ENCODE data around the gene SLC24A4.

GRCh38 chr14:92321701-92322100 is 1.3 kb upstream of the SLC24A4 start:
- no peak for TF ChIP-seq EP300 (conservative IDR thresholded peaks at IDR 0.05; ENCODE audit: poor library complexity, severe bottlenecking)
- TF ChIP-seq EZH2 (IDR thresholded peaks at IDR 0.05; ENCODE audit: borderline replicate concordance, insufficient read depth, low read length, poor library complexity, severe bottlenecking) = no peak
- no peak for TF ChIP-seq CTCF (IDR thresholded peaks at IDR 0.05; ENCODE audit: poor library complexity, severe bottlenecking)
- TF ChIP-seq REST (IDR thresholded peaks at IDR 0.05; ENCODE audit: borderline replicate concordance) = no peak
- no peak for TF ChIP-seq POLR2AphosphoS5 (IDR thresholded peaks at IDR 0.05)
- no peak for TF ChIP-seq RAD21 (conservative IDR thresholded peaks at IDR 0.05)
- no peak for TF ChIP-seq SMC3 (conservative IDR thresholded peaks at IDR 0.05; ENCODE audit: poor library complexity)
- no peak for TF ChIP-seq TAF1 (IDR thresholded peaks at IDR 0.05; ENCODE audit: low read depth)

Measured in neural cell (in vitro differentiated cells).